ENCODE measurements around the gene GPHA2. TPM values are rescaled to one million over a fixed set of nuclear protein-coding genes. Genes with fewer than 3 reads are reported as not detected.

GPHA2 gene
- total RNA-seq, 1 donor from 2014 or later: 0.41 TPM

- H3K4me1 Mint-ChIP-seq (ENCODE audit: low read depth): peaks cover 8% of the 10 kb centered on the region
- H3K27me3 Mint-ChIP-seq: no peaks in the 10 kb centered on the region
- DNase-seq (ENCODE audit: low spot score, unreplicated experiment): no peak
- H3K27ac Mint-ChIP-seq: no peak overlapping the region
- no peak overlapping the region for H3K4me3 Mint-ChIP-seq (ENCODE audit: low read depth)
- TF ChIP-seq CTCF (IDR thresholded peaks at IDR 0.05; ENCODE audit: unreplicated experiment): no peak
- H3K9me3 Mint-ChIP-seq (ENCODE audit: low read depth): no peaks in the 10 kb centered on the region
- peaks cover 7% of the 10 kb centered on the region for H3K36me3 Mint-ChIP-seq (ENCODE audit: insufficient read depth)
Measured at GRCh38 chr11:64898076-64898445, 37.6 kb downstream of the GPHA2 start.

- H3K27ac Mint-ChIP-seq: no peak overlapping the region
- peaks cover 9% of the 10 kb centered on the region for H3K4me1 Mint-ChIP-seq (ENCODE audit: low read depth)
- no peak overlapping the region for H3K4me3 Mint-ChIP-seq (ENCODE audit: low read depth)
- no peak for TF ChIP-seq CTCF (IDR thresholded peaks at IDR 0.05; ENCODE audit: unreplicated experiment)
- H3K36me3 Mint-ChIP-seq (ENCODE audit: insufficient read depth): peaks cover 7% of the 10 kb centered on the region
- no peaks in the 10 kb centered on the region for H3K9me3 Mint-ChIP-seq (ENCODE audit: low read depth)
- no peak for DNase-seq (ENCODE audit: low spot score, unreplicated experiment)
- H3K27me3 Mint-ChIP-seq: no peaks in the 10 kb centered on the region
Measured at GRCh38 chr11:64897381-64898075, 38.2 kb downstream of the GPHA2 start.

- H3K36me3 Mint-ChIP-seq (ENCODE audit: insufficient read depth): peaks cover 4% of the 10 kb centered on the region
- TF ChIP-seq CTCF (IDR thresholded peaks at IDR 0.05; ENCODE audit: unreplicated experiment): no peak
- H3K4me3 Mint-ChIP-seq (ENCODE audit: low read depth): no peak overlapping the region
- peaks cover 19% of the 10 kb centered on the region for H3K4me1 Mint-ChIP-seq (ENCODE audit: low read depth)
- no peaks in the 10 kb centered on the region for H3K9me3 Mint-ChIP-seq (ENCODE audit: low read depth)
- DNase-seq (ENCODE audit: low spot score, unreplicated experiment): no peak
- H3K27me3 Mint-ChIP-seq: no peaks in the 10 kb centered on the region
- no peak overlapping the region for H3K27ac Mint-ChIP-seq
Measured at GRCh38 chr11:64896448-64897022, 39.2 kb downstream of the GPHA2 start.

GRCh38 chr11:64894812-64895452, 40.8 kb downstream of the GPHA2 start:
- H3K27ac Mint-ChIP-seq: no peak overlapping the region
- no peak for DNase-seq (ENCODE audit: low spot score, unreplicated experiment)

More at GRCh38 chr11:64894812-64895452, 40.8 kb downstream of the GPHA2 start:
- no peak for TF ChIP-seq CTCF (IDR thresholded peaks at IDR 0.05; ENCODE audit: unreplicated experiment)
- Mint-ChIP-seq H3K9me3 (ENCODE audit: low read depth) (no peaks in the 10 kb centered on the region), H3K4me1 (ENCODE audit: low read depth) (peaks cover 29% of the 10 kb centered on the region), H3K36me3 (ENCODE audit: insufficient read depth) (peaks cover 1% of the 10 kb centered on the region), H3K27me3 (no peaks in the 10 kb centered on the region), H3K4me3 (ENCODE audit: low read depth) (no peak overlapping the region)
